GM12892 (cell line): Measurements from ENCODE around the gene LRRC27.

Experiments used
- POLR2A ChIP-seq: IDR thresholded peaks from 2 replicates; pipeline ENCODE4 v1.6.1; 2011; ENCODE audit warnings: low read depth, low read length, control low read depth
- POLR2AphosphoS5 ChIP-seq: IDR thresholded peaks from 2 replicates; pipeline ENCODE4 v1.6.1; 2011; ENCODE audit warnings: low read depth, low read length, control low read depth

DNA sequence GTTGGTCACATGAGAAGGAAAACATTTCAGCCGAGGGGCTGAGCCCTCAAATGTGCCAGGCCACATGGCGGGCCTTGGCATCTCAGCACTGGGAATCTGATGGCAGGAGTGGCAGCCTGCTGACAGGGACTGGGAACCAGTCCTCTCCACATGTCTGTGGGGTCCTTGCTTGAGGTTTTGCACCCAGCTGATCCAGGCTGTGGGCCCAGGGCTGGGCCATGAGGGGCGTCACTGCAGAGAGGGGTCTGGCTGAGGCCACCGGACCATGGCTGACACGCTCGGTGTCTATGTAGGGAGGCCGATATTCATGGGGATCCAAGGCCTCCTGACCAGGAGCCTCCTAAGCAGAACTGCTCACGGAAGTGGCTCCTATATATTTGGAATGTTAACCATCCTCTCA, 34.0 kb downstream of the LRRC27 start:
- TF ChIP-seq POLR2A (no peak), POLR2AphosphoS5 (no peak)
